ENCODE results near the gene RABGAP1.

RABGAP1 gene

DNA sequence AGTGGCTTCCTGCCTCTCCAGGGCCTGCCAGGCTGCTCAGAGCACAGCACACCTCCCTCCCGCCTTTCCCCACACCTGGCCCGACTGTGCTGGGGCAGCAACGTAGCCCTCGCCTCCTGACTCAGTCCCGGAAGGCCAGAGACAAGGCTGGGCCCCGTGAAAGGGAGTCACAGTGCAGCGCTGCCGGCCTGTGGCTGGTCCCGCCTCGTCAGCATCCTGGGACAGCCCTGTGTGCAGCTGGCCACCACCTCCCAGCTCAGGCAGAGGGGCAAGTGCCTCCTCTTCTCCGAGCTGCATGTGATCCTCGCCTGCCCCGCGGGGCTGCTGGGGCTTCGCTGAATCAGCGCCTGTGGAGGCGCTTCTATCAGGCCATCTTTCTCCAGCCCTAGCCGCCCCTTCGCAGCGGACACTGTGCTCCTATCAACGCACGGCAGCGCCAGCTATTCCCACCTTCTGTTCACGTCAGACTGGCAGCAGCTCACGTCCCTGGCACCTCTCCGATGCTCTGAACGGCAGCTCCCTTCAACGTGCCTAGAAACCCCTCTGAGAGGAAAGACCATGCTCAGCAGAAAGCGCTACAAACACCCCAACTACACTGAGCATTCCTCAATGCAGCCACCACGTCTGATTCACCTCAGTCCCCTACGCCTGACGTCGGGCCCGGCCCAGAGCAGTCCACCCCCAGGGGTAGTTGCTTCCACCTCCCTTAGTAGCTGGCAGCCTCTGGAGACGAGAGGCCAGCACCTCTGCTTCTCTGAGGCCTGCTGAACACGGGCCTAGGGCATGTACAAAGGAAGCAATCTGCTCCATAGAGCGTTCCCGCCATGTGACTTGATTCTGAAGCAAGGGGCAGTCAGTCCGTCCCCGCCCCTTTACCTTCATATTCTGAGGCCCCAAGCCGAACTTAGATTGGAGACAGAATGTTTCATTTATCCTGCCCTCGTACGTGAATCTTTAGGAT, 171.5 kb downstream of the RABGAP1 start:
- no peak for DNase-seq (ENCODE audit: low read depth)

DNA sequence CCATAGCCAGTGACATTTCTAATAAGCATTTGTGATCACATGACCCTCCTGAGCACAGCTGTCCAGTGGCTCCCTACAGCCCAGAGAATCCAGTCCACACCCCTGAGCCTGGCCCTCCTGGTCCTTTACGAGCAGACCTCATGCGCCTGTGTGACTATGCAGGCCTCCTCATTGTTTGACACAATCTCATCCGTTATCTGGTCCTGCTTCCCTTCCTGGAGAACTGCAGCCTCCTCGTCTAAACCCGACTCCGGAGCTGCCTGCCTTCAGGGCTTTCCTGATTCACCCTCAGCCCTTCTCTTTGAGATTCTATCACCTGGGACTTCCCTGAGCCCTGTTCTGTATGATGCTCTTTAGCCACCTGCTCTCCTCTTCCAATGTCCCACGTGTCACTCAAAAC, 172.4 kb downstream of the RABGAP1 start:
- no peak for DNase-seq (ENCODE audit: low read depth)

DNA sequence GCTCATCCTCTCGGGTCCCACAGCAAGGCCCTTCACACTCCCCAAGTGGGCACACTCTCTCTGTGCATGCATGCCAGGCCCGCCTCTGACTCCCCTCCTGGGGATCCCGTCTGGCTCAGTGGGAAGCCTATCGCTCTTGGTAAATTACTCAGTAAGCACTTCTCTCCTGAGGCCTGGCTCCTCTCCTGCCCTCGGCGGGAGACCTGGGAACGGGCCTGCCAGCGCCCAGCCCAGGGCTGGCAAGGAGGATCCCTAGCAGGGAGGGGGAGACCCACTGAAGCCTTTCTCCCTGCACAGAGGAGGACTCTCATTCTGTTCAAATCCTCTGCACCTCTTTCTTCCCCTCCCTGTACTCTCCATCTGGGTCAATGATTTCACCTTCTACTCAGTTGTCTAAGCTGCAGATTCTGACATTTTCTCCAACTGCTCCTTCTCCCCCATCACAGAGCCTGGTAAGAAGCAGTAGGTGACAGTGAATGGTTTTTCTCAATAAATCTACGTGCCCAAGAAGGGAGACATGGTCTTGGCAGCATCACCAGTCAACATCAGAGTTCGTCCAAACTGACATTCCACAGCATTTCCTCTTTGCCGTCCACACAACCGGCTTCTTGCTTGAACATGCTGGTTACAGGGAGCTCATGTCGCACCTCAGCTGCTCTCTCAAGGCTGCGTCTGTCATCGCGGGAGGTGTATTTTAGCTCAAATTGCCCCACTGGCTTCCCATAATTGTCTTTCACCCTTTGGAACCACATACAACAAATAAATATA, 174.5 kb downstream of the RABGAP1 start:
- DNase-seq (ENCODE audit: low read depth): no peak

DNA sequence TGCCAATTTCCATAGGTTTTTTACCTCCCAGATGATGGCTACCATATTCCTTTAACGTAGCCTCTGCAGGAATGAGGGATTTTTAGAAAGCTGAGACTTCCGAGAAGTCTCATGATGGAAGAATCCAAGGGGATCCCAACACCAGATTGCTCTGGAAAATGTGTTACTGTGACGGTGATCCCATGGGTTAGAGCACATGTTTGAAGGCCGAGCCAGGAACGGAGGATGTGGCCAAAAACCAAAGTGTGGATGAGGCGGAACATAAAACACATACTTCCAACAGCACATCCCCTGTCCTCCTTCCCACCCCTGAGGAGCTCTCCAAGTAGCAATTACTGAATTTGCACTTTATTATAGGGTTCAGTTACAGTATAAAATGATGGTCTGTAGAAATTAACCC, 175.2 kb downstream of the RABGAP1 start:
- DNase-seq (ENCODE audit: low read depth): no peak

DNA sequence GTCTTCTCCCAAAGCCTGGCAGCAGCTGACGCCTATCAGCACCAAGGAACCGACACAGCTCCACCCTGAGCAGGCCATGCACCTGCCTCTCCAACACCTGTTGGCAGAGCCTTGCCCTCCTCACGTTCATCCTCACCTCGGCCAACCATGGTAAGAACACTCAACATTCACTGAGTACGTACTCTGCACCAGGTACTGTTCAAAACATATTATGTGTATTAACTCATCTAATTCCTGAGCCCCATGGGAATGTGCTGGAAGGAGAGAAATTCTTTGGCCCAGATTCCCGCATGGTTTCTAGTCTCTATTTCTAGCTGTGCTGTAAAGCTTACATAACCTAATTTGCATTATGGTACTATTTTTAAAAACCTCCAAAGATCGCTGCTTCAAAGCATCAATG, 178.7 kb downstream of the RABGAP1 start:
- no peak for DNase-seq (ENCODE audit: low read depth)

DNA sequence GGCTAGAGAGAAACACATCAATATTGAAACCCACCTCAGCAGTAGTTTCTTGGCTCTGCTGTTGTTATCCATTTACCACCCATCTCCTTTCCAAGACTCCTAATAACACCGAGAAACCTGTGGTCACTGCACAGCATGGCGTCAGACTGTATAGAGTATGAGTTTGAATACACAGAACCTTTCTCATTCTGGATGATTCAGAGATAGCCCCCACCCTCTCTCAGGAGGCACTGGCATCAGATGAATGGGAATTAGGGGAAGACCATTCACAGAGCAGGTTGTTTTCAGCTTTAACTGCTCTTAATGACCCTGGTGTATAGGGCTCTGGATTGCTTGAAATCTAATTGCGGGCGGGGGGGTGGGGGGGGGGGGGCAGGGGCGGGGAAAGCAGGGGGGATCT, 179.3 kb downstream of the RABGAP1 start:
- no peak for DNase-seq (ENCODE audit: low read depth)

DNA sequence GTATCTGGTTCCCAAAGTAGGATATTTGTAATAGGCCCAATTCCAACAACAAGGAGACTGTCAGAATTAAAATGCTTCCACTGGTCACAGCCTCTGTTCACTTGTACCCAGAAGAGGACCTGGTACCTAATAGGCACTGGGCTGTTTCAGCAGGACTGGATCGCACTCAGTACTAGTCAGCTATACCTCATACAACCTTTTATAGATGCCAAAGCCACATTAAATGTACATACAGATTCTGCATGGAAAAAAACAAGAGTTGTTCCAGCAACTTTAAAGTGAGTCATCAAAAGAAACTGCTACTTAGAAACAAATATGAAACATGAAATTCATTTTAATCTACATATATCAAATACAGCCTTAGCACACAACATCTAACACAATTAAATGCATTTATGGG, 180.1 kb downstream of the RABGAP1 start:
- DNase-seq (ENCODE audit: low read depth): no peak

DNA sequence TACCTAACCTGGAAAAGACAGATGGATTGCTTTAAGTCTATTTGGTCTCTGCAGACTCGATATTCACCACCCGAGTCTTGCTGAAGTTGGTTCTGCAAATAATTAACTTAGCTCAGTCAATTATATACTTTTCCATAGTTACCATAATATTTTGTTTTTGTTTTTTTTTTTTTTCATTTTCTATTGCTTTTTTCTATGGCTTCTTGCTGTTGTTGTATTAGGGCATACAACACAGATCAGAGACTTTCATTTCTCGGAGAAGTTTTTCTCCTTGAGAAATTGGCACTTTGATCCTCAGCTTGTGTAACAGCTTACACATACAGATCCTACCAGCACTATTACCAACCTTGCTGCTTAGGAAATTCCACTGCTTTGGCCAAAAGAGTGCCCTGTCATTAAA, 180.6 kb downstream of the RABGAP1 start:
- DNase-seq (ENCODE audit: low read depth): no peak

DNA sequence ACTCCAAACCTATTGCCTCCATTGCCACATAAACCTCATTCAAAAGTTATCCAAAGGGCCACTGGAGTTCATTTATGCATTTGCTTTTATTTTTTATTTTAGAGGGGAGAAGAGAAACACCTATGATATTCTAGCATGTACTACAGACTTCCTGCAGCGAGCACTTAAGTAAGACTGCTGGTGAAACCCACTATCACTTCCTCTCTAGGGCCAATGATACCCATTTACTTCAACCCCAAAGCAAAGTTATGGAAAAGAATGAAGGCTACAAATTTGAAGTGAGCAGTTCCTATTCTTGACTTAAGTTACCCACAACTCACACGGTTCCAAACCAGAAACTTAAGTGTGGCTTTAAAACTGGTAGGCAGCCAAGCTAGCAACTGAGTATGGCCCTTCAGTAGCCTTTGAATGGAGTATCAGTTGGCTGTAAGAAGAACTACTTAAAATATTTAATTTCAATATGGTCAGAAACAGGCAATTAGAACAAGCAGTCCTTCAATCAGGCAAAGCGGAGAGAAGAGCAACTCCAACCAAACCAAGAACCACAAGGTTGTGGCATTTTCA, 186.8 kb downstream of the RABGAP1 start:
- no peak for DNase-seq (ENCODE audit: low read depth)

DNA sequence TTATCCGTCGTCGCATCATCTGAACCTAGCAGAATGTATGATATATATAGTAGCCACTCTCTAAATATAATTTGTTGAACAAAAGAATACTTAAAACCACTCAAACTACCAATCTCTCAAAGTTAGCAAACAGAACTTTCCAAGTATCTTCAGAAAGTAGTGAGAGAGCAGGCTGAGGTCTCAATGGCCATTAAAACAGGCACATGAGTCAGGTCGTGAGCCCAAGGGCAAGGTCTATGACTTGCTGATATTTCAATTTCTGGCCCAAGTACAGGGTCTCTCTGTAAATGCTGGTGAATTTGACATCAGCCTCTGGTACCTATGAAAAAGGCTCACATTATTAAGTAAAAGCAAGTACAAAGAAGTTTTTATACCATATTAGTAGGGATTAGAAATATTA, 187.8 kb downstream of the RABGAP1 start:
- DNase-seq (ENCODE audit: low read depth): no peak

DNA sequence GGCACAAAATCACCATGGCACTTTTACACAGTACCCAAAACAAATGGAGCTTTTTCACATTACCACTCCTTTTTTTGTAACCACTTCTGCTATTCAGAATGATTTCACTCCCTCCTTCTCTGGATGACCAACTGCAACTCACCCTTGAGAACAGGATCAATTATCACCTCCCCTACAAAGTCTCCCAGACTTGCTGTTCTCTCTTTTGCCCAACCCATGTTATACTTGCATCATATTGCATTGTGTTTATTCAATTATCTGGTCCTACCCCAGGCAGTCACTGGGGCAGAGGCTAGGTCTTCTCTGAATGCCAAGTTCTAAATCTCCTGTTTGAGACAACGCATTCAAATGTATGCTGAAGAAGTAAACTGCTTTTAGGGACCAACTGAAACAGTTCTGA, 188.6 kb downstream of the RABGAP1 start:
- DNase-seq (ENCODE audit: low read depth): no peak

DNA sequence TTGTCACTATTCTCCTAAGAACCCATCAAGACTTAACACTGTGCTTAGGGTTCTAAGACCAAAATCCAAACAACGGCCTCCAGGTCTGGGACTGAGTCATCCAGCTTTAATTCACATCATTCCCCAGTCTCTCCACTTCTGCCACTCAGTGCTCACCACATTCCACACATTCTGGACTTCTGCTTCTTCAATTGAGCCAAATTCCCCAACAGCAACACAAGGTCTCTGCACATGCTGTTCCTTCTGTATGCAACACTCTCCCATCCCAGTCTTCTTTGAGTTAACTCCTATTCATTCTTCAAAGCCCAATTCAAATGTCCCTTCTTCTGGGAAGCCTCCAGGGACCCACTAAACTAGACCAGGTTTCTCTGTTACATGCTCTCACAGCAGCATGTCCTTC, 190.4 kb downstream of the RABGAP1 start:
- DNase-seq (ENCODE audit: low read depth): no peak

DNA sequence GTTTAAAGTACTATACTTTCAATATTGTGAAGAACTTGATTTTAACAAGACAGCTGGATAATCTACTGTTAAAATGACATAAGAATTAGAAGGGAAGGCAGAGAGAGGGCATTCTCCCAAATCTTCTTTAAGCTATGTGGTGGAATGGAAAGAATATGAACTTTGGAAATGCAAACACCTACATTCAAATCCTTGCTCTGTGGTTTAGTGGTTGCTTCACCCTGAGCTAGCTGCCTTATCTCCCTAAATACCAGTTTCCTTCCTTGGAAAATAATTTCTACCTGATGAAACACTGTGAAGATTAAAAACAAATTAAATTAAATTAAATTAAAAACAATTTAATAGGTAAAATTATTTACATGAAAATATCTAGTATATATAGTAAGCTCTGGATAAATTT, 191.2 kb downstream of the RABGAP1 start:
- DNase-seq (ENCODE audit: low read depth): no peak

DNA sequence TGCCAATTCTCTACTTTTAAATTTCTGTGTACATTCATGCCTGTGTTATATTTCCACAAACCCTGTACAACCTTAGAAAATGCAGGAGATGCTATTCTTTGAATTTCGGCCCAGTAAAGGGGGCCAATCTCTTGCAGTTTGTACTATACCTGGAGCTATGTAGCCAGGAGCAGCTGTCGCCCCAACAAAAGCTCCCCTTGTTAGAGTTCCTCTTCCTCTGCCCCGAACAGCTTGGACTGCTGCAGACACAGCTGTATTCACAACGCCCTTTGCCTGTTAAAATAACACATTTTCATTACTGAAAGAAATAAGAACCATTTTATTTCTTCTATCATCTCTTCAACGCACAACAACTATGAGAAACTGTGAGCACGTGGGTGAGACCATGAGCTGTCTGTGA, 191.9 kb downstream of the RABGAP1 start:
- DNase-seq (ENCODE audit: low read depth): no peak

DNA sequence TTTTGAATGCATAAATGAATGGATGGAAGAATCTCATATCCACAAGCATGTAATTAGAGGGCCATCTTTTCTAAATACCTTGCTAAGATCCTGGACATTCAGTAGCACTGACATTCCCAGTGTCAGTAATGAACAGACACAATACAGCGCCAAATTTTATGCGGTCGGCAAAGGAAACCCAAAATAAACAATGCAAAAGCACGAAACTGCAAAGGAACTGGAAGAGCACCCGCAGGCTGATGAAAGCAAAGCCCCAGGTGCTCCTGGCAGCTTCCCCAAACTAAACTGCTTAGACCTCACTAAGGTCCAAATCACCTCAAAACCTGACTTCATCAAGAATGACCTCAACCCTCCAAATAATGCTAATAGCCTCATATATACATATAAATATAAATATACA, 194.6 kb downstream of the RABGAP1 start:
- no peak for DNase-seq (ENCODE audit: low read depth)

DNA sequence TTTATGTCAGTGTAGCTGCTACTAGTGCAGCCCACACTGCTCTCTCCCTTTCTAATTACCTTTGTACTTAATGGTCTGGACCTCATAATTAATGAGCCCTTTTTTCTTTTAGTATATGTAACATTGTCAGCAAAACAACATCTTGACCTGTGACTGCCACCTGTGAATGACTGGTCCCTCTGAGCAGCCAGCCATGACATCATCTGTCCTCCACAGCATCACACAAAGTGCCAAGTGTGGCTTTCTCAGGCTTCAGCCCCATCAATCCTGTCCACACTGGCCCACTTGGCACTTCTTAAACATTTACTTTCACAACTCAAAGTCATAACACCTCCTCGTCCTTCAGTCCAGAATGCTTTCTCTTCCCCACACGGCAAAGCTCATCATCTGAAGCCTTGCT, 197.3 kb downstream of the RABGAP1 start:
- DNase-seq (ENCODE audit: low read depth): no peak

DNA sequence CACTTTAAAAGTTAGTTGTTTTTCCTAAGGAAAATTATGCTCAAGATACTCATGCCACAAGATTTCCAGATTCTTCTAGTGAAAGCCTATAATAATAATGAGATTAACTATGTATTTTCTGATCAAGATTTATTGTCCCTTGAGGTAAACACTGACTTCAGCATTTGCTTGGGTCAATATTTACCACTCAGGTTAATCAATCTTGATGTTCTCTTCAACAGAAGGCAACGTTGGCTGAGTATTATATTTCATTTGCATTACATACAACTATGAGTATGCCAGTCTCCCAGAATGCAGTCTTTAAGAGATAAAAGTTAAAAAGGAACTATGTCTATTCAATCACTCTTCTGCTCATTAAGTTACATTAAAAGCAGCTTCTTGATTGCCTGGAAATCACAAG, 208.2 kb downstream of the RABGAP1 start:
- no peak for DNase-seq (ENCODE audit: low read depth)

DNA sequence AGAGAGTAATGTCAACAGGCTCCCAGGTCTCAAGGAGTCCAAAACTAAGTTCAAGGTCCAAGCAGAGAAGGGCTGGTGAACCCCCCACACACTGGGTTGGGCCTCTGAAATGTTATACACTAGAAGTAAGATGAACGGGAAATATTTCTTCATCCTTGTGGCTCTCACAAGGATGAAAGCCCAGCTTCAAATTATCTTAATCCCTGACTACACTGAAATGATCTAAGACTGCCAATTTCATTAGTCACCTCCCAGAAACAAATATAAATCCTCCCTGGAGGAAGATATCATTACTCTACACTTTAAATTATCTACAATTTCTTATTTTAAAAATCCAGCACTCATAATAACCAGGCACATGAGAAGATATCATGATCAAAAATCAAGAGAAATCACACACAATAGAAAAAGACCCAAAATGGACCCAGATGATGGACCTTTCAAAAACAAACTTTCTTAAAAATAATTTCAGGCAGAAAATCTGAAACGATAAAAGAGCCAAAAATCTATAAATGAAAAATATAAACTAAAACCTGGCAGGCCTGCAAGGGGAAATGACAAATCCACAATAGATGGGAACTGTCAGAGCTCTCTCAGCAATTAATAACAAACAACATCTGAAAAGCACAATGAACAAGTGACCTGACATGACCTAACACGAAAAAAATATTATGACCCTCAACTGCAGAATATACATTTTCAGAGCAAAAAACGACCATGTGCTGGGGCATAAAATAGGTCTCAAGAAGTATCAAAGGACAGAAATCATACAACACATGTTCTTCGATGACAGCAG, 210.1 kb downstream of the RABGAP1 start:
- no peak for DNase-seq (ENCODE audit: low read depth)

Measured in stimulated activated CD8-positive, alpha-beta memory T cell treated with anti-CD3 and anti-CD28 coated beads, Interleukin-12 subunit alpha, Interleukin-12 subunit beta, amount 100 ng/mL, for 1 hour (primary cell).